RWPE1 (cell line): ENCODE data around the gene G6PC1.

Source experiments
- CTCF ChIA-PET: fragments of 350-600 bp; sonication (Branson Sonifier 250); formaldehyde crosslinking; extraction: SDS; loops from one replicate; lab custom pipeline; 2021; lab: Yijun Ruan, JAX
- POLR2A ChIA-PET: fragments of 400-600 bp; formaldehyde crosslinking; extraction: SDS; loops from one replicate; lab custom pipeline; 2020; ENCODE audit warnings: antibody characterized with exemption; ENCODE audit not compliant: low non-redundant PET; lab: Yijun Ruan, JAX
- DNase-seq: peaks from one replicate; pipeline ENCODE4 v3.0.0; 2012; ENCODE audit warnings: low spot score
- H3K27ac ChIP-seq: fragments of 450-650 bp; 2 replicates; pipeline ENCODE4 v1.5.1; 2017
- TF ChIP-seq, protein P1 (sequence below): fragments of 450-650 bp; conservative IDR thresholded peaks from 2 replicates; pipeline ENCODE4 v1.5.1; 2017; ENCODE audit warnings: low read depth, mild to moderate bottlenecking

The G6PC1 gene

DNA sequence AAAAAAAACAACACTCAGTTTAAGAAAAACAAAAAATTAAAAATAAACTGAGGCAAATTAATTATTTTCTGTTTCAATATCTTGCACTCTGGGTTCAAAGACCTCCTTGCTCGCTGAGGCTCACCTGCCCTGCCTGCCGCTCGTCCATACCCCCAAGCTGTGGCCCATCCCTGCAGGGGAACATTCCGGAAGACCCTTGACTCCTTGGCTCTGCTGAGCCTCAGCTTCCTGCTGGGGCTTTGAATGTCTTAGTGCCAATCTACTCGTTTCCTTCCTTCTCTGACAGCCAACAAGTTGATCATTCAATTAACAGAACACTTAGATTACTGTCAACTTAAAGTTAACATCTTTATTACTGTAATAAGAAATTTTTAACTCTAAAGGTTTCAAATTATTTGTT lies 24.3 kb downstream of the G6PC1 start:
- CTCF ChIA-PET = interaction anchor here (1.2 kb wide), 1 partner anchor 81 kb away, joined by 4 read pairs; no protein-coding TSS in a partner anchor
- POLR2A ChIA-PET = no interaction called here
- TF ChIP-seq, protein P1, sequence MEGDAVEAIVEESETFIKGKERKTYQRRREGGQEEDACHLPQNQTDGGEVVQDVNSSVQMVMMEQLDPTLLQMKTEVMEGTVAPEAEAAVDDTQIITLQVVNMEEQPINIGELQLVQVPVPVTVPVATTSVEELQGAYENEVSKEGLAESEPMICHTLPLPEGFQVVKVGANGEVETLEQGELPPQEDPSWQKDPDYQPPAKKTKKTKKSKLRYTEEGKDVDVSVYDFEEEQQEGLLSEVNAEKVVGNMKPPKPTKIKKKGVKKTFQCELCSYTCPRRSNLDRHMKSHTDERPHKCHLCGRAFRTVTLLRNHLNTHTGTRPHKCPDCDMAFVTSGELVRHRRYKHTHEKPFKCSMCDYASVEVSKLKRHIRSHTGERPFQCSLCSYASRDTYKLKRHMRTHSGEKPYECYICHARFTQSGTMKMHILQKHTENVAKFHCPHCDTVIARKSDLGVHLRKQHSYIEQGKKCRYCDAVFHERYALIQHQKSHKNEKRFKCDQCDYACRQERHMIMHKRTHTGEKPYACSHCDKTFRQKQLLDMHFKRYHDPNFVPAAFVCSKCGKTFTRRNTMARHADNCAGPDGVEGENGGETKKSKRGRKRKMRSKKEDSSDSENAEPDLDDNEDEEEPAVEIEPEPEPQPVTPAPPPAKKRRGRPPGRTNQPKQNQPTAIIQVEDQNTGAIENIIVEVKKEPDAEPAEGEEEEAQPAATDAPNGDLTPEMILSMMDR = no peak
- H3K27ac ChIP-seq = no peak overlapping the region
- no peak for DNase-seq

DNA sequence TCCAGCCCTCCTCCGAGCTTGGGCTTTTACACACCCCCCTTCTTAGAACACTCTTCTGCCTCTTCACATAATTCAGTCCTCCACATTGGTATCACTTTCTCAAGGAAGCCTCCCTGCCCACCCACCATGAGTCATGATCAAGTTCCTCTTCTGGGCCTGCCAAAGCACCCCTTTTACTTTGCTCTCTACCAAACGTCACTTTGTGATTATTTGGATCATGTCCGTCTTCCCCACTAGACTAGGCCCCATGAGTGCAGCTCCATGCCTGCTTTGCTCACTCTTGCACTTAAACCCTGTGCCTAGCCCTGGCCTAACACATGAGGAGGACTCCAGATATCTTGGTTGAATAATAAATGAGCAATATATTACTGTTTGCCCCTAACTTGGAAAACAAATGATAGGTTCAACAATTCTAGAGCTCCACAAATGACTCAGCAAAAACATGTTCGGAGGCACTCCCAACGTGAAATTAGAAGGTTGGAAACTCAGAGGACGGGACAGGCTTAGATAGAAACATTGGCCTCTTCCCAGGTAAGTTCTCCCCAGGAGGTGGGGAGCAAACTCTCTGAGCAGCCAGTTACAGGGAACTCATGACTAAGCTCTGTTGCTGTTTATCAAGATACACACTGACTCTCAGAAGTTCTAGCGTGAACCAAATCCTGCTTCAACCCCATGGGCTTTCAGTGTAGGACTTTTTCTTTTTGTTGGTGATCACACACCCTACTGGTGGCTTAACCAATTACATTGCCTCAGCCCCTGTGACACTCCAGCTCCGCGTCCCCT lies 28.3 kb downstream of the G6PC1 start:
- TF ChIP-seq, protein P1 = peak; percentile 23
- CTCF ChIA-PET = interaction anchor here (0.6 kb wide), 1 partner anchor 23 kb away, joined by 5 read pairs; no protein-coding TSS in a partner anchor
- POLR2A ChIA-PET = no interaction called here
- peak; percentile 46 for DNase-seq
- no peak overlapping the region for H3K27ac ChIP-seq

DNA sequence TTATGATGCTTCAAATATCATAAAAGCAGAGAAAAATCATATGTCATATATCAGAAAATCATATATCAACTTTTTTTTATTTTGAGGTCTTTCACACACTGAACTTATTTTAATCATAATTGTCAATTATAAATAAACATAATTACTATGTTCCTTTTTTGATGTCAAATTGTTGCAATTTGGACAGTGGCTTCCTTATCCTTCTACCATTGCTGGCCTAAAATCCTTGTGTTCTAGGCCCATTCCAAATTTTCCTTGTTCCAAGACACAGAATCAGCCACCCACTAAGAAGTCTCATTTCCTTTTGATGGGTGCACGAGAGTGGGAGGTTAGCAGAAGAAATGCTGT lies 28.9 kb downstream of the G6PC1 start:
- ChIA-PET CTCF (no interaction called here), POLR2A (no interaction called here)
- TF ChIP-seq, protein P1 = no peak
- H3K27ac ChIP-seq = no peak overlapping the region
- DNase-seq = no peak

DNA sequence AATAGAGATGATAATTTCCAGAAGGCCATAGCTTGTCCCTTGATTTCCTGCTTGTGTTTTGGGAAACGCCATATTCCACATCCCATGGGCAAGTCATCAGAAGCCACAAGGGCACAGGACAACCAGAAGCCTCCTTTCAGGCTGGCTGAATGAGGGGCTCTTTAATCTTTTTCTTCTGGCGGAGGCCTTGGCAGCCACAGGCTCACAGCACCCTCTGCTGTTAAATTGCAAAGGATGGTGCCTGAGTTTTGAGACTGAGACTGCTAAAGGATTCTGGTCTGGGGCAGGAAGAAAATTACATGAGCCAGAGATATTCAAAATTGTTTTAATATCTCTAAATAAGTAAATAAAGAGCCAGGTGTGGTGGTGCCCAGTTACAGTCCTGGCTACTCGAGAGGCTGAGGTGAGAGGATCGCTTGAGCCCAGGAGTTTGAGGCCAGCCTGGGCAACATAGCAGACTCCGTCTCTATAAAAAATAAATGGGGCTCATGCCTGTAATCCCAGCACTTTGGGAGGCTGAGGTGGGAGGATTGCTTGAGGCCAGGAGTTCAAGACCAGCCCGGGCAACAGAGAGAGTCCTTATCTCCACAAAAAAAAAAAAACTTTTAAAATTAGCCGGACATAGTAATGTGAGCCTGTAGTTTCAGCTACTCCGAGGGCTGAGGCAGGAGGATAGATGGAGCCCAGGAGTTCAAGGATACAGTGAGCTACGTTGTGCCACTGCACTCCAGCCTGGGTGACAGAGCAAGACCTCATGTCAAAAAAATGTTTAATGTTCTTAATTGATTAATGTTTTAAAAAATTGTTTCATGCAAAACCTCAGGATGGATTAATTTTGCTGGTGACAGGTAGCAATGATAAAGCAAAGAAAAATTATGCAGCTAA lies 37.4 kb downstream of the G6PC1 start:
- ChIA-PET CTCF (interaction anchor here (0.6 to 3.3 kb wide), 8 partner anchors 32 to 451 kb away, joined by 3 to 12 read pairs (median 3); partner anchors contain the start of genes AOC2 and BECN1), POLR2A (interaction anchor here (0.6 kb wide), 2 partner anchors 216 to 834 kb away, joined by 3 read pairs; no protein-coding TSS in a partner anchor)
- TF ChIP-seq, protein P1 = peak; percentile 69
- H3K27ac ChIP-seq = no peak overlapping the region
- peak; percentile 57 for DNase-seq

DNA sequence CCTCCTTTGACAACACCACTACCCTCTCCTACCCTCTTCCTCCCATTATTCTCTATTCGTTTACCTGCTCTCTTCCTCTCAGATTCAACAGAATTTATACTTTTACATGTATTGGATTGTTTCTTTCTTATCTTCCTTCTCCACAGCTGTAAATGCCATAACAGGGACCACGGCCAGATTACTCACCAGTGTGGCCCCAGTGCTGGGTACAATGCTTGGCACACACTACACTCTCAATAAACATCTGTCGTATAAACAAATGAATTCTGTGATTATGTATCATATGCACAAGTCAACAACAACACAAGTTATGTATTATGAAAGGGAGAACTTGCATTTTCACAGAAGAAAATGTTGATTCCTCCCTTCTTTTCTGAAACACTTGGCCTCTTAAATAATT lies 43.6 kb downstream of the G6PC1 start:
- no peak for DNase-seq
- TF ChIP-seq, protein P1 = no peak
- H3K27ac ChIP-seq = no peak overlapping the region
- ChIA-PET POLR2A (no interaction called here), CTCF (no interaction called here)

DNA sequence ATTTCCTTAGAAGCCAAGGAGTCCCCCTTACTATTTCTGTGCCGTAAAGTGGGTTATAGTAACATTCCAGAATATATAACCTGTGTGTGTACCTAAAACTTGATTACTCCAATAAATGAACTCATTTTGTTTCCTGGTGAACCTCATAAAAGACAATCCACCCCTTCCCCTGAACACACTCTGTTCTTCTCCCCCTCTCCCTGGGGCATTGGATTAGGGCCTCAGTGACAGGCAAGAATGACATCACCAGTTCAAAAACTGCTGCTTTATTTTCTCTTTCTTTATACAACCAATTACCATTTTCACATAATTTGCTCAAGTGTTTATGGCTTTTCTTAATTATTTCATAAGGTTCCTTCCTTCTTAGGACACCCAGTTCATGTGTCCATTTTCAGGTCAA lies 46.2 kb downstream of the G6PC1 start:
- ChIA-PET POLR2A (interaction anchor here (0.6 kb wide), 1 partner anchor 207 kb away, joined by 3 read pairs; no protein-coding TSS in a partner anchor), CTCF (no interaction called here)
- no peak overlapping the region for H3K27ac ChIP-seq
- DNase-seq = no peak
- TF ChIP-seq, protein P1 = no peak
